ENCODE data around the gene BAZ1B.

DNA sequence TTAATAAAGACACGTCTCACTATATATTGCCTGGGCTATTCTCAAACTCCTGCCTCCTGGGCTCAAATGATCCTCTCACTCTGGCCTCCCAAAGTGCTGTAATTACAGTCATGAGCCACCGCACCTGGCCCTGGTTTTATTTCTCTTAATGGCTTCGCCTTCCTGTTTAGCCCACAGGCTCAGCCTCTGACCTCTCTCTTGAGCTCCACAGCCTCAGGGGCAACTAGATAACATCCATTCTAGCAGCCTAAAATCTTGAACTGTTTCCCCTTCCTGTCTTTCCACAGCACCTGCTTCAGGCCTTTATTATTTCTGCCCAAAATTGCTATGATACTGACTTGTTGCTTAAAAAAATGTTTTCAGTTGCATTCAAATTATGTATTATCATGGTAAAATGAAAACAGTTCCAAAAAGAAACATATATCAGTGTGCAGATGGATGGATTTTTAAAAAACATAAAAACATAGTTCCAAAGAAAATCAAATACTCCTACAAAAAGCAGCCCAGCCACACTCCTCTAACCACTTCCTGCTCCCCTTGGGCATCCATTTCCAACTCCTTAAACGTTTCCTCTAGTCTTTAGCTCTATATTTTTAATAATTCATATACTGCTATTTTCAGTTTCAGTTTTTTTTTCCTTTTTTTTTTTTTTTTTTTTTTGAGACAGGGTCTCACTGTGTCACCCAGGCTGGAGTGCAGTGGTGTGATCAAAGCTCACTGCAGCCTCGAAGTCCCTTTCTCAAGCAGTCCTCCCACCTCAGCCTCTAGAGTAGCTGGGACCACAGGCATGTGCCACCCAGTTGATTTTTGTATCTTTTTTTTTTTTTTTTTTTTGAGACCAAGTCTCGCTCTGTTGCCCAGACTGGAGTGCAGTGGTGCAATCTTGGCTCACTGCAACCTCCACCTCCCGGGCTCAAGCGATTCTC is 5.1 kb upstream of the BAZ1B start:
- TF ChIP-seq, protein P1, sequence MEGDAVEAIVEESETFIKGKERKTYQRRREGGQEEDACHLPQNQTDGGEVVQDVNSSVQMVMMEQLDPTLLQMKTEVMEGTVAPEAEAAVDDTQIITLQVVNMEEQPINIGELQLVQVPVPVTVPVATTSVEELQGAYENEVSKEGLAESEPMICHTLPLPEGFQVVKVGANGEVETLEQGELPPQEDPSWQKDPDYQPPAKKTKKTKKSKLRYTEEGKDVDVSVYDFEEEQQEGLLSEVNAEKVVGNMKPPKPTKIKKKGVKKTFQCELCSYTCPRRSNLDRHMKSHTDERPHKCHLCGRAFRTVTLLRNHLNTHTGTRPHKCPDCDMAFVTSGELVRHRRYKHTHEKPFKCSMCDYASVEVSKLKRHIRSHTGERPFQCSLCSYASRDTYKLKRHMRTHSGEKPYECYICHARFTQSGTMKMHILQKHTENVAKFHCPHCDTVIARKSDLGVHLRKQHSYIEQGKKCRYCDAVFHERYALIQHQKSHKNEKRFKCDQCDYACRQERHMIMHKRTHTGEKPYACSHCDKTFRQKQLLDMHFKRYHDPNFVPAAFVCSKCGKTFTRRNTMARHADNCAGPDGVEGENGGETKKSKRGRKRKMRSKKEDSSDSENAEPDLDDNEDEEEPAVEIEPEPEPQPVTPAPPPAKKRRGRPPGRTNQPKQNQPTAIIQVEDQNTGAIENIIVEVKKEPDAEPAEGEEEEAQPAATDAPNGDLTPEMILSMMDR (IDR thresholded peaks at IDR 0.05), result no peak
- TF ChIP-seq POLR2A (IDR thresholded peaks at IDR 0.05) (no peak), POLR2AphosphoS5 (IDR thresholded peaks at IDR 0.05) (no peak)

All from stomach (tissue), 4 donors.